GM19455 (cell line): ENCODE data around the gene C5orf63.
"Not testable (repeated sequence)": the region's sequence is repeated elsewhere in the genome, so short reads cannot be mapped to it uniquely, and the experiment has no call there.

Experiments used
- ATAC-seq: cut with Tn5 transposase; IDR thresholded peaks from one replicate; pipeline ENCODE4 v1.9.1; 2021; ENCODE audit not compliant: unreplicated experiment

Gene C5orf63

DNA sequence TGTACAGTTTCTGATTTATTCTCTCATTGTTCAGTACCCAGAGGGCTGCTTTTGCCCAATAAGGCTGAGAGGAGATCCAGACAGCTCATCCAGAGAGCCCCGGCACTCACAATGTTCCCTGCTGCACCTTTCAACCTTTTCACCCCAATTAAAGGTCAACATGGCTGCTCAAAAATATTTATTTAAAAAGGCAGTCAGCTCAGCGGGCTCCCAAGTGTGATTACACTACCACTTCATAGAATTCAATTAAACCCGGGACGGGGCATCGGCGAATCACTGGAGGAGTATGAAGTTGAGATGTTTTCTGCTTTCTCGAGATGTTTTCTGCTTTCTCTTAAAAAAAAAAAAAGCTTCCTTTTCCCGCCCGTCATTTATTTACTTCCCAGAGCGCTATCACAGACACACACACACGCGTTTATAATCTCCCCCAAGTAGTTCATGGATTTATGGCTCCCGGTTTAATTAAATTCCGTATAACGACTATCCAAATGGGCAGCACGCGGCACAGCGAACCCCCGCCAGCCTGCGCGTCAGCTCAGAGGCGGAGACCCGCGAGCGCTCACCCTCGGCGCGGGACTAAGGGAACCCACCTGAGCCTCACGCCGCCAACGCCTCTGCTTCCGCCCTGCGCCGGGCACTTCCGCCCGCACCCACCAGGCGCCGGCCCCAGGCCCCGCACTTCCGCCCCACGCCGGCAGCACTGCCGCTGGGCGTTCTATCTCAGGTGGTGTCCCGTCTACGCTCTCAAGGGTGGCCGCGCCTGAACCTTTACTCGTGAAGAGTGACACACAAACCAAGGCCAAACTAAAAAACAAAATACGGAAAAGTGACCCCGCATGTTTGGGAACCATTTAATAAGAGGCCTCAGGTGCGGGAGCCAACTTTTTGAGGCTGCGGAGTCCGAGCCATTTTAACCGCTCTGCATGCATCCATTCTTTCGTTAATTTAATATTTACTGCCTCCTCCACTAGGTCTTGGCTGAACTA is at the start of gene C5orf63:
Gene C5orf63, minus strand, starts transcription at position 642 of the 986 bp plus-strand sequence. CDS start 14,507 bp downstream, outside the sequence.
- peak; percentile 100 for ATAC-seq

DNA sequence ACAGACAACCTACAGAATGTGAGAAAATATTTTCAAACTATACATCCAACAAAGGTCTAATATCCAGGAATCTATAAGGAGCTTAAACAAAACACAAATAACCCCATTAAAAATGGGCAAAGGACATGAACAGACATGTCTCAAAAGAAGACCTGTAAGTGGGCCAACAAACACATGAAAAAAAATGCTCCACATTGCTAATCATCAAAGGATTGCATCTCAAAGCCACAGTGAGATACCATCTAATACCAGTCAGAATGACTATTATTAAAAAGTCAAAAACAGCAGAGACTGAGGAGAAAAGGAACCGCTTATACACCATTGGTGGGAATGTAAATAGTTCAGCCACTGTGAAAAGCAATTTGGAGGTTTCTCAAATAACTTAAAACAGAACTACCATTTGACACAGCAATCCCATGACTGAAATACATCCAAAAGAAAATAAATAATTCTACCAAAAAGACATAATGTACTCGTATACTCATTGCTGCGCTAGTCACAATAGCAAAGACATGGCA is 39.1 kb upstream of the C5orf63 start:
- ATAC-seq, result no peak

DNA sequence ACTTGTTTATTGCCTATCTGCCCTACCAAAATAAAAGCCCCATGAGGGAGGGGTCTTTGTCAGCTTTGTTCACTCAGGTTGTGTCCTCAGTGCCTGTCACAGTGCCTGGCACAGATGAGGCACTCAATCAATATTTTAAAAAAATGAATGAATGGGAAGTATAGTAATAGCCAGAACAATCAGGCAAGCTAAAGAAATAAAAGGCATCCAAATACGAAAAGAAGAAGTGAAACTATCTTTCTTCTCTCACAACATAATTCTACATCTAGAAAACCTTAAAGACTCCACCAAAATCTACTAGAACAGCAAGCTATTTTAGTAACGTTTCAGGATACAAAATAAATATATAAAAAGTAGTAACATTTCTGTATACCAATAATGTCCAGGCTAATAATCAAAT is 37.8 kb upstream of the C5orf63 start:
- ATAC-seq, result peak; percentile 75

DNA sequence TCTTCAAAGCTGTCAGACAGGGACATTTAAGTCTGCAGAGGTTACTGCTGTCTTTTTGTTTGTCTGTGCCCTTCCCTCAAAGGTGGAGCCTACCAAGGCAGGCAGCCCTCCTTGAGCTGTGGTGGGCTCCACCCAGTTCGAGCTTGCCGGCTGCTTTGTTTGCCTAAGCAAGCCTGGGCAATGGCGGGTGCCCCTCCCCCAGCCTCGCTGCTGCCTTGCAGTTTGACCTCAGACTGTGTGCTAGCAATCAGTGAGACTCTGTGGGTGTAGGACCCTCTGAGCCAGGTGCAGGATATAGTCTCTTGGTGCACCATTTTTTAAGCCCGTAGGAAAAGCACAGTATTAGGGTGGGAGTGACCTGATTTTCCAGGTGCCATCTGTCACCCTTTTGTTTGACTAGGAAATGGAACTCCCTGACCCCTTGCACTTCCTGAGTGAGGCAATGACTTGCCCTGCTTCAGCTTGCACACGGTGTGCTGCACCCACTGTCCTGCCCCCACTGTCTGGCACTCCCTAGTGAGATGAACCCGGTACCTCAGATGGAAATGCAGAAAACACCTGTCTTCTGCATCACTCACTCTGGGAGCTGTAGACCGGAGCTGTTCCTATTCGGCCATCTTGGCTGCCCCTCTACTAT is 35.4 kb upstream of the C5orf63 start:
- not testable (repeated sequence) for ATAC-seq

DNA sequence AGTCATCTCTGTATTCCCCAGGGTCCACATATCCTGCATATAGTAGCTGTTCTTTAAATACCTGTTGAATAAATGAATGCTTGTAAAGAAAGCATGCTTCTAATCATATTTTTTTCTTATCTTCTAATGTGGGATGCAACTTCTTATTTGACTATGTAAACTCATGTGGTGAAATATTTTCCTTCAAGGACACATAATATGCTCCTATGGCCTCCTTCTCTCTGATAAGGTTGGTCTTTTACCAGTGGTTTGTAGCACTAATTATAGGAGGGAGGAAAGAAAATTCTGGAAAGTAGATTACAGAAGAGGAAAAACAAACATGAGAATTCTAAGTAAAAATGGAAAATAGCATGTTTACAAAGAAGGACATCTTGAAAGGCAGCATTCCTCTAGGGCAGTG is 28.6 kb upstream of the C5orf63 start:
- ATAC-seq, result no peak

DNA sequence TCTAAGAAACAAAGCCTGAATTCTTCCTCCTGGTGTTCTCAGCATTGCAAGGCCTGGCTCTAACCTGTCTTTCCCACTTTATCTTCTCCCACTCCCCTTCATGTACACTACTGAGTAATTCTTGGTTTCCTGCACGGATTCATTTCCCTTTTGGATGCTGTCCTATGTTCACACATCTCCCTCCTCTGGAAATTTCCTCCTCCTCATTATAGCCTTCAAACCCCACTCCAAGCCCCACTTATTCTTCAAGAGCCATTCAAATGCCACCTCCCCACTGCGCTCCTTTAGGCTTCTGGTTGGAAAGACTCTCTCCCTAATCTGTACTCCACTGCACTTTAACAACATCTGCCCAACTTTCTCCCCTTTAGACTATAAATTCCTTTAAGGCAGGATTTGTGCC is 28.2 kb upstream of the C5orf63 start:
- no peak for ATAC-seq

DNA sequence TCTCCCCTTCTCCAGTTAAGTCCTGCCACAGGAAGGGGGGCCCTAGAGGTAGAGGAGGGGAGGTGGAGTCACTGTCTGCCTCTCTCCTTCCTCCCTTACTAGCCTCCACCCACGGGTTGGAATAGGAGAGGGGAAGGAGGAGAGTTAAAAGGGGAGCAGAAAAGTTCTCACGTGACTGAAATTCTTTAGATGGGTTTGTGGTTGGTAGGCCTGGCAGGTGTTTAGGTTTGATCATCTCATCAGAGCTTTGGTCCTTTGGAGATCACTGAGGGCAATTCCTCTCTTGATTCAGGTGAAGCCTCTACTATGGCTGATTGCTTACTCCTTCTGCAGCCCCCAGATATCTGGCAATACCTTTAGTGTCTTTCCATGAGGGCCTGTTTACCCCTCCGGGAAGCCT is 24.9 kb upstream of the C5orf63 start:
- no peak for ATAC-seq

DNA sequence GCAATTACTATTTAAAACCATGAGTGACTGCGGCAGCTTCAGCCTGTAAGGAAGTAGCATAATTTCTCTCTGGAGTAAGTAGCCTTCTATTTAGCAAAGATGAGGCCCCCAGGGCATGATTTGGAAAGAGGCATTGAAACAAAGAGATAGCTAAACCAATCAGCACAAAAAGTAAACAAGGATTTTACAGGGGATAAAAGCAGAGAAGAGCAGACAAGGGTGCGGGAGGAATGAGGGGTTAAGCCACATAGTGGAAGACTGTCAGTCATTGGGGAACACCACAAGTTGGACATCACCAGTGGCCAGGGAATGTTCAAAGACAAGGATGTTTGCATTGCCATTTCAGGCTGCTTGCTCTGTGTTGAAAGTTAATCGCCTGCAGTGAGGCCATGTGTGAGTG is 24.0 kb upstream of the C5orf63 start:
- ATAC-seq, result no peak

DNA sequence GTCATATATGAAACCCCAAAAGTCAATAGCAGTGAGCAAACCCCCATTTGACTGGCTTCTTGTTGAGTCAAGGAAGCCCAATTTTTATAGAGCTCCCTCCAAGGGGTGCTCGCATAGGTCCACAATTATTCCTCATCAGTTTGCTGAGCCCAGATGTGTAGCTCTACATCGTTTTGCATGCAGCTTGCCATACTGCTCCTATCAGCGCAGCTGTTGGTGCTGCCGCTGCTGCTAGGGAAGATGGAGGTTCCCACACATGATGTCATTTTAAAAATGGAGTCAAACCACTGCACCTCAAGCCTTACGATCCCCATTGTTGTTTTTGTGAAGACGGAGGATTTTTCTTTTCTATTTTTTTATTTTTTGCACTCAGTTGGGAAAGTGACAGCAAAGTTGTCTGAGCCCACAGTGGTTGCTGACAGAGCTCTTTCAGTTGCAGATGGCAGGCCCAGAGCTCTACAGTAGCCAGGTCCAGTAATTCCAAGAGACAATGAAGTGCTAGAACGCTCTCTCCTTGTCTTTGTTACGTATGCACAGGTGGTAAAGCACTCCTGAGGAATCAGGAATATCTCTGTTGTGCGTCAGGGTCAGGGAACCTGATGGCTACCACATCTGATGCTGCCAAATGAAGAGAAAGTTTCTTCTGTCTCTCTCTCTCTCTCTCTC is 23.2 kb upstream of the C5orf63 start:
- no peak for ATAC-seq

DNA sequence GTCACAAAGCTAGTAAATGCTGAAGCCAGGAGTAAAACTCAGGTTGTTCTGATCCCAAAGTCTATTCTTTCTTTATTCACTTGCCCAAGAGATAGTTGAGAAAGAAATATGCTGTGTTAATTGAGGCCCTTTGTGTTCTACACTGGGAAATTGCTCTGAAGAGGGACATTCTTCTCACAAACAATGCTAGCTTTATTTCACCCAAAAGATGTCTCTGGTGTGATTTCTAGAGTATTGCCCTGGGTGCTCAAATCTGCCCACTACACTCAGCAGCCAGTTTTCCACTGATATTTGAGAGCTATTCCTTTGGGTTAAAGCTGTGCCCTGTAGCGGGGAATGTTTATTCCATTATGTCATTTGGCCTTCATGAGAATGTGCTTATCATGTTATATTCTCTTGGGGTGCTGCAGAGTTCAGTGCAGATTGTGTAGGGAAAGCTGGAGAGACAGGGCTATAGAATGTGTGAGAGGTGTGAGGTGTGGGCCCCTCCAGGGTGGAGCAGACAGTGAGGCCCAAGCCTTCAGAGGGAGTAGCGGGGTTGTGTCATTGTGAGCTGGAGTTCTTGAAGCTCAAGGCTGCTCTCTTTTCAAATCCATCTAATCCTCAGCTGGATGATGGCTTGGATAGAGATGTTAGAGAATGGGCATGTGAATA is 21.0 kb upstream of the C5orf63 start:
- no peak for ATAC-seq

DNA sequence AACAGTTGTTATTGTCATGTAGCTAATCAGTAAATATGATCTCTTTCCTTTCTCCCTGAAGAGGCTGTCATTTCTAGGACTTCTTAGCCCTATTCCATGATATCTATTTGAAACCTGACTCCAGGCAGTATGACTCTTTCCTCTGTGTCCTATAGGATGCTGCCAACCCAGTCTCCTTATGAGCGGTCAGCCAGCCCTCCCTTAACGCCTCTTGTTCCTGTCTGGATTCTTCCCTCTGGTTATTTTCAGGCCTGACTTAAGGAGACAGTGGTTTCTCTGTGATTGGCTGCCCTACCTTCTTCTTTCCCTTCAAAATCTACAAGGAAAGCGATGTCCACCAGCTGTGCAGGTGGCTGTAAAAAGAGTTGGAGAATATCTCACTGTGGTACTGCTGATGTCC is 19.4 kb upstream of the C5orf63 start:
- ATAC-seq, result no peak

DNA sequence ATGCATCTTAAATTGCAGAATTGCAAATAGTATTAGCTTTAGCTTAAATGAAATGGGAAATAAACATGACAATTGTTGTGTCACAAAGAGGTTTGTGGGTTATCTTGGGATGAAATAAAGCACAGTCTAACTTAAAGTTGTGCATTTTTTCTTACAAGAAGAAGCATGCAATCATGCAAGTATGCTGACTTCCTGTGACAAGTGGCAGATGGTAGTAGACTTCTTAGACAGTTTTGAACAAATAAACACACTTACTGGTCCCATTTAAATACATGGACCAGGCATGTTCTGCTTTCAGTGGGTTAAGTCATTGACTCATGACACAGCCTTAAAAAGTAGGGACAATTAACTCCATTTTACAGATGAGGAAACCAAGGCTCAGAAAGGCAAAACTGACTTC is 15.9 kb upstream of the C5orf63 start:
- no peak for ATAC-seq

DNA sequence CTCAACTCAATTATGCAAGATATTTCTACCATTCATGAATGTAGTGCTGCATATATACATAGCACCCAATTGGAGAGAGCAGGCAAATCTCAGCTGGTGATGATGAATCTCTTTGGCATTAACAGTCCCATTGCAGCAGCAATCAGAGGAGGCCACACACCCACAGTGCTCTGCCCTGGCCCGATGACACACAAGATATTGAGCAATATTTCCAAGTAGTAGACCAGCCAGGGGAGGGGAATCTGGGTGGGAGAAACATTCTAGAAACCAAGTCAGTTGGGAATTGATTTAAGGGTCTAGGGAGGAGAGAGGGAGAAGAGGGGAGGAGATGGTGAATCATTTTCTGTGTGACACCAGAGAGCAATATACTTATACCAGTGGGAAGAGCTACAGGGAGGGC is 14.9 kb upstream of the C5orf63 start:
- no peak for ATAC-seq

DNA sequence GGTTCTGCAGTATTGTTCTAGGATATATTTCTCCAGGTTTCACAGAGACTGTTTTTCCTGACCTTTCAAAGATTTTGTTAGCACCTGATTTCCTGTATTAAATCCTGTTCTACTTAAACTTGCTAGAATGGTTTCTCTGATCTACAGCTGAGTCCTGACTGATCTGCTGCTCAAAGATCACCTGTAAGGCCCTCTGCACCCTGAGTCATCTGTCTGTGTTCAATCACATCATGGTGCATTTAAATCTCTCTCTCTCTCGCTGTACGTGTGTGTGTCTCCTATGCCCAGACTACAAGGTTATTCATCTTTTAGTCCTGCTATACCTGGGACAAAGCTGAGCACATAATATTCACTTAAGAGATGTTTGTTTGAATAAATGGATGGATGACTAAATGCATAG is 13.3 kb upstream of the C5orf63 start:
- no peak for ATAC-seq

DNA sequence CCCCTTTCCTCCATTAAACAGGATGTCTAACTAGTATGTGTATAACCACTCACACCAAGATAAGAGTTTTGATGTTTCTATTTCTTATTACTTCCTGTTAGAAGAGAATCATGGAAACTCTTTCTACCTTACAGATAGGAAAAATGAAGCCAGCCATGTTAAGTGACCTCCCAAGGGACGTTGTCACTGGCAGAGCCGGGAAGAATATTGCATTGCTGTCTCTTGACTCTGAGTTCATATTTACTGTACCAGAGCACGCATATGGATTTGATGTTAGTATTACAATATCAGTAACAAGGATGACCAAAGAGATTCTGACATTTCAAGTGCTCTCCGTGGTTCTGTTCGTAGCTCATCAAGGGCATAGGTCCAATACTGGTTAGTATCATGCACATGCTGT is 12.5 kb upstream of the C5orf63 start:
- no peak for ATAC-seq

DNA sequence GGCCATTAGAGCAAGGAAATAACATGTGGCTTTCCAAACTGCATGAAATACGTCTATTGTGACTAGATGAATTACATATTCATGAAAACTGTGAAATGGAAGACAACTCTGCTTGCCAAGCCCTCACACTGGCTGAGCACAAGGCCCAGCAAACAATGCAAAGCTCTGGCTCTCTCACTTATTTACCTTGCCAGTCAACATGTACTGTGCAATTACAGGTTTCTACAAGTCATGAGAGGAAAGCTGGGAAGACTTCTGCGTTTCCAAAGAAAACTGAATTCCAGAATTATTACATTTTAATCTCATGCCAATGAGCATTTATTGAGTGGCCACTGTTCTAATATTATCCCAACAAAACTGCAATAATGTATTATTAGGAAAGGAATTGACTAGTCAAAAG is 12.1 kb upstream of the C5orf63 start:
- ATAC-seq, result no peak

DNA sequence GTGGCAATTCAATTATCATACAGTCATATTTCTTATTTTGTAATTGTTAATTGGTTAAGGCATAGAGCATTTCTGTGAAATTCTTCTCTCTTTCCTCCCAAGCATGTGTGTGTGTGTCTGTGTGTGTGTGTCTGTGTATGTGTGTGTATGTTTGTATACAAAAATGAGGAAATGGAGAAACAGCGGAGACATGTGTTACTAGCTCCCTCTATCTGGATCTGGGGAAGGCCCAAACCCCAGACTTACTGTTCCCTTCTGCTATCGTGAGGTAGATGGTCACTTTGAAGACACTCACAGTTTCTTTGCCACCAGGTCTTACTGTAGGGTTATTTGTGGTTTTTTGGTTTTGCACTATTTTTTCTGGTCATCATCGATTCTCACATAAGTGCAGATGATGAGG is 11.4 kb upstream of the C5orf63 start:
- ATAC-seq, result no peak

DNA sequence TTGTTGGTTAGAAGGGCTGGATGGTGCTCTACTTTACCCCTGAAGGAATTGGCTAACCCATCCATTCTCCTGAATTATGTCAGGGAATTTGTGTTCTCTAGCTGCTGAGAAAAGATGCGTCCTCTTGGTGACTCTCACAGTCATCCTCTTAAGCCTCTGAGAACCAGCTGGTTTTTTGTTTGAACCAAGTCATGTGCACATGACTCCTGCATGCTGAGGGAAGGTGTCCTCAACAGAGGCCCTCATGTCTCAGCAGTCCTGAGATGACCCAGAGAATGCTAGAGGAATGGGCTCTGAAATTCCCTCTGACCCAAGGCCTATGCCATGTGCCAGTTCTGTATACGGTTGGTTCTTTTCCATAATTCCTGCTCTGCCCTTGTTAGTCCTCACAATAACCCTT is 10.4 kb upstream of the C5orf63 start:
- no peak for ATAC-seq

DNA sequence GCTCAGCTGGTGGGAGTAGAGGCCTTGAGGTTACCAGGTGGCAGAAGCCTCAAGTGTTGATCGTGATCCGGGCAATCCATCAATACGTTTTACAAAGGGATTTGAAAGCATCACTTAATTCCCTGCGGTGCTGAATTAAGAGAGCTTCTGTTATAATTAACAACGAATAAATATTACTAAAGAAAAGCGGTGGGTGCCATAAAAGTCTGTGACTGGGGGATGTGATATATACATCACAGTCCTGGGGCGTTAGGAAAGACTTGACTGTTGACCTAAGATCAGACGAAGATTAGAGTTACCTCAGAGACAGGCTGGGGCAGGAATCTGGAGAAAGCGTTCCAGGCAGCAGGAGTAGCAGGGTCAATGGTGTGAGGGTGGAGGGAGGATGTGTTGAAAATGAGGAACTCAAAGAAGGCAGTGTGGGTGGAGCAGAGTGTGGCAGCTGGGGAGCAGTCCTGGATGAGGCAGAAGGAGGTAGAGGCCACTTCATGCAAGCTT is 6.7 kb upstream of the C5orf63 start:
- ATAC-seq, result no peak

DNA sequence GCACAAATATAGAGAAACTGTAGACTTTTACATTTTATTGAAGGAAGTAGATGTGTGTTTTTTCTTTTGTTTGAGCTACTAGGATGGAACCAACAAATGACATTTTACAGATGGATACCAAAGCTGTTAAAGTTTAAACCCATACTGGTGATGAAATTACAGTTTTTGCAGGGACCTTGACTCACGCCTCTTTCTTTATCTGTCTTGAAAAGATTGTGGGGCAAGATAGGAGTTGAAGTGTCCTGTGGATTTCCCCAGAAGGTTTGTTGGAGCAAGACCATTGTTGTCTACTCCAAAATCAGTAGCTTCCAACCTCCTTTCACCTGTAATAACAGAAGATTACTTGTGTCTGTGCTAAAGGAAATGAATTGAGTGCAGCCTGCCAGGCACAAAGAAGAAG is 4.1 kb upstream of the C5orf63 start:
- no peak for ATAC-seq
